ENCODE data around the gene LUC7L3. TPM values are rescaled to one million over a fixed set of nuclear protein-coding genes. Genes with fewer than 3 reads are reported as not detected.

Gene LUC7L3
- total and polyA plus RNA-seq, 2 of the 13 experiments (the other 11 are each of a cell fraction or from before 2014, with no cell fraction given), result 108 to 120 TPM

GRCh38 chr17:50685691-50686493 is 33.5 kb upstream of the LUC7L3 start (continued):
- no peak for TF ChIP-seq HMGXB3 (CRISPR knock-in tag; IDR thresholded peaks at IDR 0.05; ENCODE audit: borderline replicate concordance)
- no peak for TF ChIP-seq ZNF816 (CRISPR knock-in tag; IDR thresholded peaks at IDR 0.05; ENCODE audit: borderline replicate concordance)
- peak; percentile 16 for TF ChIP-seq ZC3H4 (CRISPR knock-in tag; IDR thresholded peaks at IDR 0.05; ENCODE audit: borderline replicate concordance)
- TF ChIP-seq TFAP4 (IDR thresholded peaks at IDR 0.05; ENCODE audit: borderline replicate concordance, low read depth), result no peak
- TF ChIP-seq RBM22 (optimal IDR thresholded peaks at IDR 0.05; ENCODE audit: low read length), result peak; percentile 85
- TF ChIP-seq STAT6 (CRISPR knock-in tag; IDR thresholded peaks at IDR 0.05; ENCODE audit: borderline replicate concordance), result 0 out of 2 replicates have a peak, but pooled peaks have one; percentile 16
- 0 out of 2 replicates have a peak, but pooled peaks have one; percentile 40 for TF ChIP-seq ZNF296 (CRISPR knock-in tag; conservative IDR thresholded peaks at IDR 0.05)
- TF ChIP-seq MNT (IDR thresholded peaks at IDR 0.05), result 0 out of 2 replicates have a peak, but pooled peaks have one; percentile 37
- TF ChIP-seq ZNF546 (CRISPR knock-in tag; conservative IDR thresholded peaks at IDR 0.05), result peak; percentile 23; the same call in 1 of the 2 replicates
- TF ChIP-seq TOE1 (CRISPR knock-in tag; IDR thresholded peaks at IDR 0.05), result 0 out of 2 replicates have a peak, but pooled peaks have one; percentile 16
- 0 out of 2 replicates have a peak, but pooled peaks have one; percentile 32 for TF ChIP-seq SNAPC5 (CRISPR knock-in tag; IDR thresholded peaks at IDR 0.05; ENCODE audit: borderline replicate concordance)
- no peak for TF ChIP-seq TBP (CRISPR knock-in tag; IDR thresholded peaks at IDR 0.05)
- peak; percentile 17; the same call in 1 of the 2 replicates for TF ChIP-seq RAD21 (CRISPR knock-in tag; IDR thresholded peaks at IDR 0.05)
- no peak for TF ChIP-seq PHF8 (CRISPR knock-in tag; IDR thresholded peaks at IDR 0.05)
- no peak for TF ChIP-seq ZNF230 (CRISPR knock-in tag; IDR thresholded peaks at IDR 0.05)
- no peak for TF ChIP-seq ELF4 (CRISPR knock-in tag; IDR thresholded peaks at IDR 0.05; ENCODE audit: borderline replicate concordance)
- 0 out of 2 replicates have a peak, but pooled peaks have one; percentile 39 for TF ChIP-seq KLF6 (CRISPR knock-in tag; IDR thresholded peaks at IDR 0.05)
- no peak for TF ChIP-seq E2F5 (CRISPR knock-in tag; conservative IDR thresholded peaks at IDR 0.05)
